ENCODE data around the gene ELAVL2. TPM values are rescaled to one million over a fixed set of nuclear protein-coding genes. Genes with fewer than 3 reads are reported as not detected.

Gene ELAVL2
- total RNA-seq, 1 donor from 2014 or later, result 0.52 TPM

DNA sequence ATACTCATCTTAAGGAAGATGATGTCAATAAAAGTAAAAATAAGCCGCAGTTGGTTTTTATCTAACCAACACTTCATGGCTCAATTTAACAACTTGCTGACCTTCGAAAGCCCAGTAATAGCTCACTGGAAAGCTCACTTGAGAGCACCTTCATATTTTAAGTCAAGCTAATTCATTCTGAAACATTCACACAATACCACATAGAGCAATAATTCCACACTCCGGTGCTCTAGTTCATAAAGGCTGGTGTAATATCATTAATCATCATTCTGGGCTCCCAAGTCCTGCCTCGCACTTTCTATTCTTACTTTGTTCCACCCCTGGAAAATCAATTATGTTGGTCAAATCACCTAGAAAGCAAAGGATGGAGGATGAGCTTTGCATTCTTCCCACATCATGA lies 74.4 kb downstream of the ELAVL2 start:
- no peak overlapping the region for H3K4me3 ChIP-seq (ENCODE audit: low read depth, low read length)
- TF ChIP-seq, protein P1, sequence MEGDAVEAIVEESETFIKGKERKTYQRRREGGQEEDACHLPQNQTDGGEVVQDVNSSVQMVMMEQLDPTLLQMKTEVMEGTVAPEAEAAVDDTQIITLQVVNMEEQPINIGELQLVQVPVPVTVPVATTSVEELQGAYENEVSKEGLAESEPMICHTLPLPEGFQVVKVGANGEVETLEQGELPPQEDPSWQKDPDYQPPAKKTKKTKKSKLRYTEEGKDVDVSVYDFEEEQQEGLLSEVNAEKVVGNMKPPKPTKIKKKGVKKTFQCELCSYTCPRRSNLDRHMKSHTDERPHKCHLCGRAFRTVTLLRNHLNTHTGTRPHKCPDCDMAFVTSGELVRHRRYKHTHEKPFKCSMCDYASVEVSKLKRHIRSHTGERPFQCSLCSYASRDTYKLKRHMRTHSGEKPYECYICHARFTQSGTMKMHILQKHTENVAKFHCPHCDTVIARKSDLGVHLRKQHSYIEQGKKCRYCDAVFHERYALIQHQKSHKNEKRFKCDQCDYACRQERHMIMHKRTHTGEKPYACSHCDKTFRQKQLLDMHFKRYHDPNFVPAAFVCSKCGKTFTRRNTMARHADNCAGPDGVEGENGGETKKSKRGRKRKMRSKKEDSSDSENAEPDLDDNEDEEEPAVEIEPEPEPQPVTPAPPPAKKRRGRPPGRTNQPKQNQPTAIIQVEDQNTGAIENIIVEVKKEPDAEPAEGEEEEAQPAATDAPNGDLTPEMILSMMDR (conservative IDR thresholded peaks at IDR 0.05; ENCODE audit: low read depth, low read length), result no peak
- DNase-seq (ENCODE audit: low read depth), result no peak

DNA sequence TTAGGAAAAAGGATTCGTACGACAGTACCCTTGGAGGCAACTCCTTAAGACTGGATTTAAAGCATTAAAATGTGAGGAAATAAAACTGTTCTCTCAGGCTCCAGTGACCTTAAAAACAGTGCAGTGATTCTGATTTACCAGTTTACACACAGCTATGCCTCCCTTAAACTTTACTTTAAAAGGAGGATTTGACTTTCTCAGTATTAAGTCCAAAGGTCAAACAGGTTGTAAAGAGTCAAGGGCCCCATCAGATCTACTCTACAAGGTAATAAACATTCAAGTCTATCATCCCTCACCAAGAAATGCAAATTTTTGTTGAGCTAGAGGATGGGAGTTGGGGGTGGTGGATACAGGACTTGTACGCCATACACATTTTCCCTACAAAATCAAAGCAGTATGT lies 75.2 kb downstream of the ELAVL2 start:
- no peak for DNase-seq (ENCODE audit: low read depth)
- no peak overlapping the region for H3K4me3 ChIP-seq (ENCODE audit: low read depth, low read length)
- TF ChIP-seq, protein P1 (conservative IDR thresholded peaks at IDR 0.05; ENCODE audit: low read depth, low read length), result no peak

DNA sequence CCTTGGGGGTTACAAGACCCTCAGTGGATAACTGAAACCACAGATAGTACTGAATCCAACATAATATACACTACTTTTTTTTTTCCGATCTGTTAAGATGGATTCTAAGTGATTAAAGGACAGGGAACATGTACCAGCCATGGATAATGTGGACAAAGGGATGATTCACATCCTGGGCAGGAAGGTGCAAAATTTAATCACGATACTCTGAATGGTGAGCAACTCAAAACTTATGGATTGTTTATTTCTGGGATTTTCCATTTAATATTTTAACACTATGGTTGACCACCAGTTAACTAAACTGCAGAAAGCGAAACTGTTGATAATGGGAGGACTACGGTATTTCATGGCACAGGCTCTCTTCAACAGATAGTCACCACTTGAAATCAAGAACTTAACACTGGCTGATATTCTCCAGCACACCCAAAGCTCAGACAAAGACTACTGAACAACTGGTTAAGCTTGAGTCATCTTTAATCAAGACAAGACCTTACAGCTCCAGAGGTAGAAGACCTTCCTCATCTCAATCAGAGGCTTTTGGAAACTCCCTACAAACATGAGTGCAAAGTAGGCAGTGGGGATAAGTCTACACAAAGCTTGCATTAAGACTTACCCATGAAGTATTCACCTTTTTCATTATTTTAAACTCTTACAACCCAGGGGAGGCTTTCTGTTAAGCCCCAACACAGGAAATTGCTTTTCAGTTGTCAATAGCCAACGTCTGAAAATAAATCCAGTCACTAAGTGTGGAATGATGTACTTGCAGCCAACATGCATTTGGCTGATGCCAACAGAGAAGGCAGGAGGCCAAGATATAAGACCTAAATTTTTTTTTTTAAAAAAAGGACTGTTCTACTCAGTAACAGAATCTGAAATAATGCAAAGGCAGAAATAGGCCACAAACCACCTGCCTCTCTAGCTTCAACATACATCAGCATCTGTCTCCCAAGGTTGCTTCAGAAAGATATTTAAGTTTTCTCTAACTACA lies 78.7 kb downstream of the ELAVL2 start:
- no peak overlapping the region for H3K4me3 ChIP-seq (ENCODE audit: low read depth, low read length)
- TF ChIP-seq, protein P1 (conservative IDR thresholded peaks at IDR 0.05; ENCODE audit: low read depth, low read length), result no peak
- DNase-seq (ENCODE audit: low read depth), result no peak

DNA sequence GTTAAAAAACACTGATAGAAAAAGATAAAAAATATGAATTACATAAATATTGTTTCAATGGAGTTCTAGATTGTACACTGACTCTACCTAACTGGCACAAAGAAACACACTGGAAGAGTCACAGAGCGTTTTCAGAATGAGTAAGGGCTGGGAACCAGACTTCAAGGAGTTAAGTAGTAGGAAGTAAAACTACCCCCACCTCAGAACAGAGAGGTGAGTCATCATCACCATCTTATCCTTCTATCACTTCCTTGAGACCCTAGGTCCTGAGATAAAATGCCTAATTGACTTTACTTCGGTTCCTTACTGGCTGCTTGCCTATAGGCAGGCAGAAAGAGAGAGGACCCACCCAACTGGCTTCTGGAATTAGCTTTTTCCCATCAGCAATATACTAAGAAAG lies 79.7 kb downstream of the ELAVL2 start:
- H3K4me3 ChIP-seq (ENCODE audit: low read depth, low read length), result no peak overlapping the region
- no peak for DNase-seq (ENCODE audit: low read depth)
- TF ChIP-seq, protein P1 (conservative IDR thresholded peaks at IDR 0.05; ENCODE audit: low read depth, low read length), result no peak

DNA sequence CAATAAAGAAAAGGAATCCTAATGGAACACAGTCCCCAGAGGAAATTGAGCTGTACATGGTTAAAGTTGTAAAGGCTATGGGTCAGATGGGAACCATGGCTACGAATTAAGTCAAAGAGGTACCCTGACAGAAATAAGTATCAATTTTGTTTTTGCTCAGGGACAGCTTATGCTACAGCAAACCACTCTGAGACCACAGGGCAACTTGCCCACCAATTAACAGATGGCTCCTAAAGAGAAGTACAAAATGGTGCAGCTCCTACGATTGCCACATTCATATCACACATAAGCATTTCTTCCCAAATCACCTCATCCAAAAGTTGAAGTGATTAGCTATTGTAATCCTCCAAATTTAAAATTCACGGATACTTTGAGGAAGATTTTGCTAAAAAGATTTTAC lies 83.0 kb downstream of the ELAVL2 start:
- DNase-seq (ENCODE audit: low read depth), result no peak
- TF ChIP-seq, protein P1 (conservative IDR thresholded peaks at IDR 0.05; ENCODE audit: low read depth, low read length), result no peak
- H3K4me3 ChIP-seq (ENCODE audit: low read depth, low read length), result no peak overlapping the region

DNA sequence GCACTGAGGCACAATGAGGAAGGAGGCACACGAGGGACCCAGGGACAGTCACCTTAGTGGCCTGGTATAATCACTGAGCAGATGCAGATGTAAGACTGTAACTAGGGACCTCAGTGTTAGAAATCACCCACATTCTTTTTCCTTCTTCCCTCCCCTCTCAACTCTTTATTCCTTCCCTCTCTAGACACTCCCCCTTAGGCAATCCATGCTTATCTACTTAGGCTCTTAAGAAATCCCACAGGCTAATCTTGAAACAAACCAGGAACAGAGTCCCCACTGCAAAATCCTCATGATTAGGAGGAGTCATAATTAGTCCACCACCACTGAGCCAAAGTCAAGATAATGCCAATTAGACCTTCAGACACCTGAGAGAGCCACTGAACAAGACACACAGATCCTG lies 84.7 kb downstream of the ELAVL2 start:
- no peak overlapping the region for H3K4me3 ChIP-seq (ENCODE audit: low read depth, low read length)
- TF ChIP-seq, protein P1 (conservative IDR thresholded peaks at IDR 0.05; ENCODE audit: low read depth, low read length), result no peak
- DNase-seq (ENCODE audit: low read depth), result no peak

DNA sequence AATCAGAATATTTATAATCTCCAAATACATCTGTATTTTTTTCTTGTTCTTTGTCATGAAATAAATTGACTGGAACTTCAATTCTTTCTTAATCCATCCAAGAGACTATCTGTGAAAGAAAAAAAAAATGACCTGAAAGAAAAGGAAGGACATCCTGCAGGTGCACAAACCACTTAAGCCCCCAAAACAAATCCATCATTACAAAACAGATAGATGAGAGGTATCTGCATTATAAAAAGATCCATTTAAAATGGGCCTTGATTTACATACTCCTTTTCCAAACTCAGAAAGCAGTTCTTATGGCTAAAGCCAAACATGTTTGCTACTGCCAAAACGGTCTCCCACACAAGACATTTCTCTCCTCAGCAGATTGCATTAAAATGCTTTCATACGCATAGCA lies 85.5 kb downstream of the ELAVL2 start:
- no peak overlapping the region for H3K4me3 ChIP-seq (ENCODE audit: low read depth, low read length)
- DNase-seq (ENCODE audit: low read depth), result no peak
- TF ChIP-seq, protein P1 (conservative IDR thresholded peaks at IDR 0.05; ENCODE audit: low read depth, low read length), result no peak

Data from epithelial cell of proximal tubule (primary cell).